NCI-H187 treated with DMSO at 0.1 percent for 48 hours (cell line): ENCODE measurements around the gene MYCBP2.
"Not testable (repeated sequence)": the region's sequence is repeated elsewhere in the genome, so short reads cannot be mapped to it uniquely, and the experiment has no call there.

ENCODE experiments used
- DNase-seq: peaks from one replicate; lab custom pipeline; 2025; lab: John Stamatoyannopoulos, UW

Gene MYCBP2

GRCh38 chr13:77326905-77327604 is at the start of gene MYCBP2:
Gene MYCBP2 (minus strand): TSS chr13:77327094. CDS start chr13:77326775, 319 bp downstream.
- peak; percentile 98 for DNase-seq

GRCh38 chr13:77375560-77376108 is 48.7 kb upstream of the MYCBP2 start:
- no peak for DNase-seq

- no peak for DNase-seq
Measured at GRCh38 chr13:77374786-77375185, 47.9 kb upstream of the MYCBP2 start.

- DNase-seq, result no peak
Measured at GRCh38 chr13:77374339-77374738, 47.4 kb upstream of the MYCBP2 start.

GRCh38 chr13:77373502-77373901 is 46.6 kb upstream of the MYCBP2 start:
- no peak for DNase-seq

GRCh38 chr13:77372275-77372674 is 45.4 kb upstream of the MYCBP2 start:
- DNase-seq, result no peak

GRCh38 chr13:77370888-77371287 is 44.0 kb upstream of the MYCBP2 start:
- no peak for DNase-seq

- DNase-seq, result no peak
Measured at GRCh38 chr13:77362166-77362565, 35.3 kb upstream of the MYCBP2 start.

GRCh38 chr13:77360032-77360685 is 33.3 kb upstream of the MYCBP2 start:
- DNase-seq, result no peak

- DNase-seq, result no peak
Measured at GRCh38 chr13:77359171-77359570, 32.3 kb upstream of the MYCBP2 start.

GRCh38 chr13:77358001-77358400 is 31.1 kb upstream of the MYCBP2 start:
- no peak for DNase-seq

GRCh38 chr13:77356155-77356554 is 29.3 kb upstream of the MYCBP2 start:
- DNase-seq, result no peak

GRCh38 chr13:77353995-77354394 is 27.1 kb upstream of the MYCBP2 start:
- DNase-seq, result no peak

- no peak for DNase-seq
Measured at GRCh38 chr13:77351315-77351714, 24.4 kb upstream of the MYCBP2 start.

- no peak for DNase-seq
Measured at GRCh38 chr13:77350811-77351210, 23.9 kb upstream of the MYCBP2 start.

GRCh38 chr13:77349365-77349764 is 22.5 kb upstream of the MYCBP2 start:
- DNase-seq, result no peak

- not testable (repeated sequence) for DNase-seq
Measured at GRCh38 chr13:77347351-77347750, 20.5 kb upstream of the MYCBP2 start.

- peak; percentile 95 for DNase-seq
Measured at GRCh38 chr13:77345150-77345780, 18.4 kb upstream of the MYCBP2 start.

- DNase-seq, result no peak
Measured at GRCh38 chr13:77343841-77344240, 16.9 kb upstream of the MYCBP2 start.

- no peak for DNase-seq
Measured at GRCh38 chr13:77339408-77339807, 12.5 kb upstream of the MYCBP2 start.

- no peak for DNase-seq
Measured at GRCh38 chr13:77338961-77339401, 12.1 kb upstream of the MYCBP2 start.

GRCh38 chr13:77338329-77338728 is 11.4 kb upstream of the MYCBP2 start:
- DNase-seq, result no peak

GRCh38 chr13:77337159-77337558 is 10.3 kb upstream of the MYCBP2 start:
- DNase-seq, result no peak
